Endothelial cell of umbilical vein (primary cell): ENCODE data around the gene CCDC57. TPM values are rescaled to one million over a fixed set of nuclear protein-coding genes. Genes with fewer than 3 reads are reported as not detected.
A peak's percentile ranks its signal among the peaks of the same experiment; 100 is the strongest.

ENCODE experiments used
- BruUV-seq: library from RNA; stranded (reverse); fragments of 400-500 nt; replicated peaks from 2 replicates; lab custom pipeline; 2021; lab: Mats Ljungman, UMichigan
- CTCF ChIA-PET: fragments of 300-600, 350-600 bp; sonication (Branson Sonifier 250); formaldehyde crosslinking; loops from one replicate; lab custom pipeline; 2021; ENCODE audit warnings: antibody characterized with exemption, inconsistent platforms; lab: Charles Lee
- POLR2A ChIA-PET: fragments of 300-600, 350-600 bp; sonication (Branson Sonifier 250); formaldehyde crosslinking; loops from one replicate; lab custom pipeline; 2021; ENCODE audit warnings: antibody characterized with exemption, inconsistent platforms; lab: Charles Lee
- DNase-seq: peaks from one replicate; pipeline ENCODE4 v3.0.0-alpha.2; 2011; ENCODE audit warnings: low read depth, low spot score
- FAIRE-seq: peaks from 2 replicates; lab custom pipeline; 2011; peaks lifted over from hg19 to GRCh38; lab: Jason Lieb, UNC
- H2AFZ ChIP-seq: 2 replicates; pipeline ENCODE4 v1.6.0; 2012; ENCODE audit warnings: low read depth, low read length, control low read depth, inconsistent platforms
- H3K27ac ChIP-seq: 2 replicates; pipeline ENCODE4 v1.5.1; 2011; ENCODE audit warnings: low read depth, mild to moderate bottlenecking, control low read depth, low read length, moderate library complexity; ENCODE audit not compliant: insufficient read depth
- H3K27me3 ChIP-seq, 2 experiments: 2 replicates each; pipeline versions ENCODE4 v1.6.0 to v1.6.1; 2011; ENCODE audit warnings: low read length in 2 of 2, mixed read lengths in 1 of 2; ENCODE audit not compliant: control insufficient read depth in 2 of 2, insufficient read depth in 2 of 2
- H3K36me3 ChIP-seq, 2 experiments: 2 replicates in 1 of 2; 3 replicates in 1 of 2; pipeline ENCODE4 v1.5.1; 2011; ENCODE audit warnings: low read length in 2 of 2, mild to moderate bottlenecking in 1 of 2, moderate library complexity in 1 of 2; ENCODE audit not compliant: control insufficient read depth in 2 of 2, insufficient read depth in 2 of 2; ENCODE audit errors: extremely low read depth in 1 of 2
- H3K4me1 ChIP-seq: 3 replicates; pipeline ENCODE4 v1.5.1; 2011; ENCODE audit warnings: mild to moderate bottlenecking, low read length; ENCODE audit not compliant: control insufficient read depth, insufficient read depth; ENCODE audit errors: extremely low read depth
- H3K4me2 ChIP-seq: 2 replicates; pipeline ENCODE4 v1.6.1; 2011; ENCODE audit warnings: low read length, control low read depth, mixed read lengths; ENCODE audit not compliant: insufficient read depth
- H3K4me3 ChIP-seq, 3 experiments: fragments of 200-600 bp in 1 of 3; sonication (generic), shearing (Covaris generic) in 1 of 3; replicated peaks in 1 of 3; 2 replicates each; pipeline ENCODE4 v1.5.1; 2011 to 2016; ENCODE audit warnings: control low read depth in 3 of 3, low read length in 3 of 3, mild to moderate bottlenecking in 2 of 3, inconsistent platforms in 1 of 3, low read depth in 1 of 3, moderate library complexity in 1 of 3; ENCODE audit not compliant: insufficient read depth in 1 of 3
- H3K79me2 ChIP-seq: 2 replicates; pipeline ENCODE4 v1.6.0; 2012; ENCODE audit warnings: low read length, inconsistent platforms; ENCODE audit not compliant: control insufficient read depth, insufficient read depth
- H3K9ac ChIP-seq: replicated peaks from 2 replicates; pipeline ENCODE3; 2011; ENCODE audit warnings: low read length, control low read depth; ENCODE audit not compliant: insufficient read depth; ENCODE audit errors: extremely low read depth
- H3K9me1 ChIP-seq: replicated peaks from 3 replicates; pipeline ENCODE4 v1.6.0; 2011; ENCODE audit warnings: mild to moderate bottlenecking, low read length; ENCODE audit not compliant: control insufficient read depth, insufficient read depth; ENCODE audit errors: extremely low read depth
- H3K9me3 ChIP-seq: replicated peaks from 2 replicates; pipeline ENCODE4 v1.5.1; 2012; ENCODE audit warnings: low read length, inconsistent platforms; ENCODE audit not compliant: control insufficient read depth, insufficient read depth
- H4K20me1 ChIP-seq: replicated peaks from 2 replicates; pipeline ENCODE3; 2011; ENCODE audit warnings: mild to moderate bottlenecking, low read length; ENCODE audit not compliant: control insufficient read depth, insufficient read depth; ENCODE audit errors: extremely low read depth
- EZH2 ChIP-seq: IDR thresholded peaks from 2 replicates; pipeline ENCODE4 v1.6.1; 2012; ENCODE audit warnings: borderline replicate concordance, low read depth, mild to moderate bottlenecking, moderate library complexity, low read length, inconsistent platforms; ENCODE audit not compliant: severe bottlenecking
- FOS ChIP-seq: IDR thresholded peaks from 2 replicates; pipeline ENCODE4 v1.6.1; 2011; ENCODE audit warnings: mild to moderate bottlenecking, low read length, moderate library complexity, borderline replicate concordance; ENCODE audit not compliant: insufficient read depth
- GATA2 ChIP-seq: IDR thresholded peaks from 2 replicates; pipeline ENCODE4 v1.7.0; 2011; ENCODE audit warnings: low read depth, mild to moderate bottlenecking, moderate library complexity, mixed read lengths, low read length; ENCODE audit not compliant: insufficient read length, insufficient read depth
- JUN ChIP-seq: IDR thresholded peaks from 2 replicates; pipeline ENCODE4 v1.6.1; 2011; ENCODE audit warnings: borderline replicate concordance, low read depth; ENCODE audit not compliant: insufficient read length, insufficient read depth
- MYC ChIP-seq: IDR thresholded peaks from one replicate; pipeline ENCODE4 v1.6.1; 2011; ENCODE audit warnings: mild to moderate bottlenecking, low read depth, low read length
- POLR2A ChIP-seq: IDR thresholded peaks from 2 replicates; pipeline ENCODE4 v1.6.1; 2012; ENCODE audit warnings: low read depth, mild to moderate bottlenecking, control low read depth, low read length
- POLR2AphosphoS5 ChIP-seq: IDR thresholded peaks from 2 replicates; pipeline ENCODE4 v1.6.1; 2012; ENCODE audit warnings: low read depth, mild to moderate bottlenecking, control low read depth, low read length, moderate library complexity; ENCODE audit not compliant: insufficient read depth
- dilution Hi-C: fragments of 300-500 bp; cut with MboI; formaldehyde crosslinking; loops from one replicate; pipeline ENCODE4 v1.15.0; 2019; ENCODE audit warnings: low sequenced_read_pairs; ENCODE audit not compliant: extremely low pct_ligation_motif_present
- intact Hi-C: fragments of 100-400 bp; cut with micrococcal nuclease; formaldehyde crosslinking; loops from one replicate; pipeline ENCODE4 v1.10.0; 2022
- polyA plus RNA-seq, 4 experiments: library from polyadenylated mRNA; depleted of rRNA in 3 of 4; stranded (reverse) in 3 of 4; unstranded in 1 of 4; fragments of >200 nt; gene quantifications; 2 replicates each; pipeline versions ENCODE4 v1.2.1 to v1.2.3, GENCODE V29; 2011 to 2012; ENCODE audit warnings: missing spikeins in 1 of 4
- total RNA-seq: library from RNA; stranded (reverse); gene quantifications from 2 replicates; pipeline ENCODE4 v1.2.3, GENCODE V29; 2021
- TF ChIP-seq, protein P1 (sequence below): IDR thresholded peaks from 2 replicates; pipeline ENCODE4 v1.6.1; 2011; ENCODE audit not compliant: insufficient read depth, insufficient read length

CCDC57 gene
- total and polyA plus RNA-seq, 2 donors (not counting 3 experiments of a cell fraction or from before 2014, with no cell fraction given) = 18.6 to 31.6 TPM

GRCh38 chr17:82234211-82235055 is 21.8 kb upstream of the CCDC57 start:
- H3K27me3 ChIP-seq = no peaks in the 10 kb centered on the region
- no peak overlapping the region for H2AFZ ChIP-seq
- POLR2A ChIA-PET = no interaction called here
- intact Hi-C loops (loop anchor here (10.0 kb wide), 1 partner anchor 200 kb away; the partner anchor contains the start of genes DCXR and RAC3), dilution Hi-C loops (no loop called here)
- no peak overlapping the region for H3K4me3 ChIP-seq
- DNase-seq (no peak), FAIRE-seq (no peak)
- TF ChIP-seq EZH2 = no peak
- TF ChIP-seq POLR2A = peak; percentile 3
- BruUV-seq = no TSS peak
- peaks cover 25% of the 10 kb centered on the region for H3K4me1 ChIP-seq
- no peak overlapping the region for H3K4me2 ChIP-seq
- H3K9ac ChIP-seq = no peak overlapping the region
- CTCF ChIA-PET = interaction anchor here (4.9 to 8.8 kb wide), 2 partner anchors 29 to 204 kb away, joined by 24 to 104 read pairs; partner anchors contain the start of gene RAC3
- H3K79me2 ChIP-seq = peaks cover 78% of the 10 kb centered on the region
- peaks cover 0 to 18% of the 10 kb centered on the region in 2 experiments for H3K36me3 ChIP-seq
- no peaks in the 10 kb centered on the region for H3K9me1 ChIP-seq
- H3K27ac ChIP-seq = no peak overlapping the region
- no peaks in the 10 kb centered on the region for H4K20me1 ChIP-seq
- no peaks in the 10 kb centered on the region for H3K9me3 ChIP-seq

DNA sequence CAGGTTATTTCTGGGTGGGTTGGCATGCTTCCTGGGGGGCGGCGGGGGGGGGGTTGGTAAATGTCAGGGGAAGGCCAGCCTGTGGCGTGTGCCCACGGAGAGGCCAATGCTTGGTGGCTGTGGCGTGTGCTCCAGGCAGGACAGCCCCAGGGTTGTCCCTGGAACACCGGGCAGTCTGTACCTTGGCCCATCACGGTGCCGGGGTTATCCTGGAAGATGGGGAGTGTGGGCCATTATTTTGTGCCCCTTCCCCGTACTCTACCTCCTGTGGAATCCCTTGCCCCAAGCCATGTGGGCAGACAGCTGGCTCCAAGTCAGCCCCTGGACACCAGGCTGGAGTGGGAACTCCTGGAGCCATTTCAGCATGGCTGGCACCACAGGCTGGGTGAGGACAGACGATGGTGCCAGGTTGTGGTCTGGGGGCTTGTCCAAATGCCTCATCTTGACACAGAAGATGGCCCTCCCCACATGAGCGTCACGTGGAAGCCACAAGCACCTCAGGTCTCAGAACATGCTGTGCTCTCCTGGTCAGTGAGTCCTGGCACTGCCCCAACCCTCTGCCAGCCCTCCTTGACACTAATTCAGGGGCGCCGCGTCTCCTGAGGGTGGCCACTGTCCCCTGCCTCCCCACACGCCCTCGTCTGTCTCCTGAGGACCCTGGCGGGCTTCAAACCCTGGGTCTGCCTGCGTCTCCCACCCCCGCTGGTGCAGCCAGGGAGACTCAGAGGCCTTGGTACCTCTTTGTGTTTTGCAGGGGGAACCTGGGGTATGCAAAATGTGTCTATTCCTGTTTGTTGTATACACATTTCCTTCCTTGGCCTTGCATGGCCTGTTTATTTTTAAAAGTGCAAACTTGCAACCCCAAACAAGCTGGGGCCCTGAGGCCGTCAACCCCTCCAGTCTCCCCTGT is 20.5 kb upstream of the CCDC57 start:
- BruUV-seq = no TSS peak
- no peak overlapping the region for H3K27ac ChIP-seq

More for the DNA sequence above, 20.5 kb upstream of the CCDC57 start:
- DNase-seq (no peak), FAIRE-seq (no peak)
- no peaks in the 10 kb centered on the region for H3K9me3 ChIP-seq
- dilution Hi-C loops (no loop called here), intact Hi-C loops (loop anchor here (10.0 kb wide), 1 partner anchor 198 kb away; the partner anchor contains the start of genes DCXR and RAC3)
- no peaks in the 10 kb centered on the region for H3K9me1 ChIP-seq
- H3K79me2 ChIP-seq = peaks cover 78% of the 10 kb centered on the region
- no peak overlapping the region for H3K4me3 ChIP-seq
- no peaks in the 10 kb centered on the region for H3K27me3 ChIP-seq
- peaks cover 0 to 12% of the 10 kb centered on the region in 2 experiments for H3K36me3 ChIP-seq
- peaks cover 23% of the 10 kb centered on the region for H3K4me1 ChIP-seq
- H4K20me1 ChIP-seq = no peaks in the 10 kb centered on the region
- H3K4me2 ChIP-seq = no peak overlapping the region
- CTCF ChIA-PET = interaction anchor here (8.8 kb wide), 1 partner anchor 28 kb away, joined by 104 read pairs; no protein-coding TSS in a partner anchor
- H3K9ac ChIP-seq = no peak overlapping the region
- POLR2A ChIA-PET = interaction anchor here (0.6 kb wide), 1 partner anchor 210 kb away, joined by 4 read pairs; no protein-coding TSS in a partner anchor
- no peak for TF ChIP-seq GATA2
- TF ChIP-seq JUN = no peak
- no peak for TF ChIP-seq POLR2A
- TF ChIP-seq EZH2 = no peak
- no peak for TF ChIP-seq FOS
- no peak for TF ChIP-seq POLR2AphosphoS5
- no peak for TF ChIP-seq MYC
- TF ChIP-seq, protein P1, sequence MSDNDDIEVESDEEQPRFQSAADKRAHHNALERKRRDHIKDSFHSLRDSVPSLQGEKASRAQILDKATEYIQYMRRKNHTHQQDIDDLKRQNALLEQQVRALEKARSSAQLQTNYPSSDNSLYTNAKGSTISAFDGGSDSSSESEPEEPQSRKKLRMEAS = no peak
- H2AFZ ChIP-seq = no peak overlapping the region
